ENCODE data around the gene SOX30.

DNA sequence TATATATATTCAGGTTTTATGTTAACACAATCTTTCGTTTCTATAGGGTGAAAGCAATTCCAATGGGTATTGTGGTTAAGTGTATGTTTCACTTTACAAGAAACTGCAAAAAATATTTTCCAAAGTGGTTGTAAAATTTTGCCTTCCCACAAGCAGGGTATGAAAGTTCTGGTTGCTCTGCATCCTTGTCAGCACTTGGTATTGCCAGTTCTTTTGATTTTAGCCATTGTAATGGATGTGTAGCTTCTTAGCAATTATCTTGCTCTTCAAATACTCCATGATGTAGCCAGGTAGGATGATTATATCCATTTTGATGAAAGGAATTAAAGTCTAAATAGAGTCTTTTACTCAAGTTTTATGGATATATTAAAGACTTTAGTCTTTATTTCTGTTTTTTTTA lies 67.6 kb downstream of the SOX30 start:
- TF ChIP-seq, protein P1, sequence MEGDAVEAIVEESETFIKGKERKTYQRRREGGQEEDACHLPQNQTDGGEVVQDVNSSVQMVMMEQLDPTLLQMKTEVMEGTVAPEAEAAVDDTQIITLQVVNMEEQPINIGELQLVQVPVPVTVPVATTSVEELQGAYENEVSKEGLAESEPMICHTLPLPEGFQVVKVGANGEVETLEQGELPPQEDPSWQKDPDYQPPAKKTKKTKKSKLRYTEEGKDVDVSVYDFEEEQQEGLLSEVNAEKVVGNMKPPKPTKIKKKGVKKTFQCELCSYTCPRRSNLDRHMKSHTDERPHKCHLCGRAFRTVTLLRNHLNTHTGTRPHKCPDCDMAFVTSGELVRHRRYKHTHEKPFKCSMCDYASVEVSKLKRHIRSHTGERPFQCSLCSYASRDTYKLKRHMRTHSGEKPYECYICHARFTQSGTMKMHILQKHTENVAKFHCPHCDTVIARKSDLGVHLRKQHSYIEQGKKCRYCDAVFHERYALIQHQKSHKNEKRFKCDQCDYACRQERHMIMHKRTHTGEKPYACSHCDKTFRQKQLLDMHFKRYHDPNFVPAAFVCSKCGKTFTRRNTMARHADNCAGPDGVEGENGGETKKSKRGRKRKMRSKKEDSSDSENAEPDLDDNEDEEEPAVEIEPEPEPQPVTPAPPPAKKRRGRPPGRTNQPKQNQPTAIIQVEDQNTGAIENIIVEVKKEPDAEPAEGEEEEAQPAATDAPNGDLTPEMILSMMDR (IDR thresholded peaks at IDR 0.05): no peak
- TF ChIP-seq POLR2A (IDR thresholded peaks at IDR 0.05): no peak

Measured in adrenal gland (tissue), 5 donors.